Brain pericyte (primary cell): ENCODE data around the gene CCDC81.
A peak's percentile ranks its signal among the peaks of the same experiment; 100 is the strongest.

Experiments used
- DNase-seq: peaks from one replicate; pipeline ENCODE4 v3.0.0-alpha.2; 2012; ENCODE audit warnings: low read depth, low spot score

Gene CCDC81

GRCh38 chr11:86440843-86441242 lies 66.2 kb downstream of the CCDC81 start:
- DNase-seq, result no peak

GRCh38 chr11:86442420-86442819 lies 67.7 kb downstream of the CCDC81 start:
- no peak for DNase-seq

DNA sequence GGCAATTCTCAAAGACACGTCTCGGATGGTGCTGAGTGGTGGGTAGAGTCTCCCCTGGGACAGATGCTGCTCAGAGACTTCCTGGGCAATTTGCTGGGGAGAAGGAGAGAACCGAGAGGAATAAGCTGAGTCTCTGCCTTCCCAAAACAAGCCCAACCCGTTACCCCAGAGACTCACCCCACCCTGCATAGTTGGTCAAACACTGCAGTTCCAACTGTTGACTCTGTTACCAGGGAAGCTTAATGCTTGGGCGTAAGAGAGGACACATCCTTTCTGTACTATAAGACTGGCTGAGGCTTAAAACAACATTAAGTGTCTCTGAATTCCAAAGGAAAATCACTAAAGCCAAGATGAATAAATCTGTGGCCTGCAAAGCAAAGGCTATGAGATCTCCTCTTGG lies 68.1 kb downstream of the CCDC81 start:
- no peak for DNase-seq

GRCh38 chr11:86443415-86443814 lies 68.7 kb downstream of the CCDC81 start:
- no peak for DNase-seq

DNA sequence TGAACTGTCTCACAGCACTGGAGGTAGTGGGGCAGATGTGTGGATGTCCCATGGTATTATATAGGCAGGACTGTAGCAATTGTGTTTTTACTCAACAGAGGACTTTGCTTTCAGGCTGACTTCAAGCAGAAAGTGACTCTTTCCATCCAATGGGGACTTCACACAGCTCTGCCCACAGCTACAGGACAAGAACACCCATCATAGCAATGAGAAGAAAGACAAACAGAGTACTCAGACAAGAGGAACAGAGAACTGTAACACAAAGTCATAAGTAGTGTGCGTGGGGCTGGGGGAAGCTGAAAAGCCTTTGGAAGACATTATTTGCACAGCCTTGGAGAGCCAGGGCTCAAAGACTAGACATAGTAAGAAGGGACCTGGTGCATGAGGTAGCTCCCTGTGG lies 70.3 kb downstream of the CCDC81 start:
- DNase-seq, result no peak

DNA sequence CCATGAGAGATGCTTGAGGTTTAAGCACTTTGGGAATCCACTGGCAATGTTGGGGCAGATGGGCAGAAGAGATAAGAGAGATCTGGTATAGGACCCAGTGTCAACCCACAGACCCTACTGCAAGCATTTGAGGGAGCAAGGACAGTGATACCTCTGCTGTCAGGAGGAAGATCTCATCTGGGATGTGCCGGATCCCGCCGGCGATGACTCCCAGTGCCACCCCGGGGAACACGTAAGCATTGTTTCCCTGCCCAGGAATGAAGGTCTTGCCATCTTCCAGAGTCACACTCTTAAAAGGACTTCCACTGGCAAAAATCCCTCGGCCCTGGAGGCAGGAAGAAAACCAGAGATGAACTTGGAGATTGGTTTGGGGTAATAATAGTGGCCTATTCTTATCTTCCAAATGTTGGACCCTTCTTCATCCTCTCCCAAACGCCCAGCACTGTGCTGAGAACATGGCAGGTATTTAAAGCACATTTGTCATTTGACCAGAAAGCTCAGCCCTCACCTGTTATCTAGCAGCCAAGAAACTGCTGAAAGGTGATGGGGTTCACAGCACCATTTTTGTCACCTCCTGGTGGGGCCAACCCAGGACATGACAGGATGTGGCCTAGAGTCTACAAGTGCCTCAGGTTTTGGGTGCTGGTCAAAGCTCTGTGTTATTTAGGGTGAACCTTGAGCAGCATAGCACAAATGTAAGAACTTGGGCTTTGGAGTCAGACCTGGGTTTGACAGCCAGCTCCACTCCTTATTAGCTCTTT lies 71.7 kb downstream of the CCDC81 start:
- no peak for DNase-seq

GRCh38 chr11:86446924-86447285 lies 72.2 kb downstream of the CCDC81 start:
- no peak for DNase-seq

DNA sequence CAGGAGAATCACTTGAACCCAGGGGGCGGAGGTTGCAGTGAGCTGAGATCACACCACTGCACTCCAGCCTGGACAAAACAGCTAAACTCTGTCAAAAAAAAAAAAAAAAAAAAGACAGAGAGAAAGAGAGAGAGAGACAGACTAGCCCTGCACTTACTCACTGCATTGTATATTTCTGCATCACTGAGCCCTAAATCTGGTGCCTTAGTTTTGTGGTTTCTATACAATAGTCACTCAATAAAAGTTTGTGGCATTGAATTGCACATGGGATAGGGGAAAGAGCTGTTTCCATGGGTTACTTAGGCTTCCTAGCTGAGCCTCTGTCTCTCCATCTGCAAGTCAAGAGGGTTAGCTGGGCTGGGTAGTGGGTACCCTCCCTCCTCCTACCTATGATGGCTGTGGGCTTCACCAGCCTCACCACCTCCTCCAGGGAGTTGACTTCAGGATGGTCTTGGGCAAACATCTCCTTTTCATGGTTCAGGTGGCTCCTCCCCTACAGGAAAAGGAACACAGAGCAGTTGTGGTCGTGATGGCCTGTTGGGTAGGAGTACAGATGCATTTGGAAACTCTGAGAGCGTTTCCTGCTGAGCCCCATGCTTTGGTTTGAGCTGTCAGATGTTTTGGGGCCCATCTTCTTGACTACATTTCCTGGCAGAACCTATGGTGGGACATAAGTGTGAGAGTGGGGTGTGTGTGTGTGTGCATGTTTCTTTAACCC lies 73.2 kb downstream of the CCDC81 start:
- no peak for DNase-seq

DNA sequence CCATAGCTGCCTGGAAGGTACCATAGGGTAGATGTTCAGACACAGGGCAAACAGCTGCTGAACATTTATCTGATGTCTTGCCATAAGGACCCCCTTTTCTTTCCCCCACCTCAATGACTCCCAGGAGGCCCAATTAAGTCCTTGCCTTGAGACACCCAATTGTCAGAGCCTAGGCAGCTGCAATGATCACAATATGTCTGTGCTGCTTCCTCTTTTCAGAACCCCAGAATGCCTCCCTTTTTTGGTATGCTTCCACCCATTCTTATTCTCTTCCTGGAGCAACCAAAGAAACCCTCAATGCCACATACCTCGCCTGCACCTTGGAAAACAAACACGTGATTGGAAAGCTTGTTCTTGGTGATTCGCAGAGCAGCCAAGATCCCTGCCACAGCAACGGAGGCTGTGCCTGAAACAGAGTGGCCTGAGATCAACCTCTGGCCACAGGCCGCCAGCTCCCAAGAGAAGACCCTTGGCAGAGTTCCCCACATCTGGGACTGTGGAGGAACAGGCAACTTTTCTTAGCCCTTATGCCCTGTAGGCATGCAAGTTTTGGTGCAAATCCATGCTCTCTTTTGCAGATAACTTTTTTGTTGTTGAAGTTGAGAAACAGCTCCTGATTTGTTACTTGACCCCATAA lies 75.4 kb downstream of the CCDC81 start:
- DNase-seq, result no peak

DNA sequence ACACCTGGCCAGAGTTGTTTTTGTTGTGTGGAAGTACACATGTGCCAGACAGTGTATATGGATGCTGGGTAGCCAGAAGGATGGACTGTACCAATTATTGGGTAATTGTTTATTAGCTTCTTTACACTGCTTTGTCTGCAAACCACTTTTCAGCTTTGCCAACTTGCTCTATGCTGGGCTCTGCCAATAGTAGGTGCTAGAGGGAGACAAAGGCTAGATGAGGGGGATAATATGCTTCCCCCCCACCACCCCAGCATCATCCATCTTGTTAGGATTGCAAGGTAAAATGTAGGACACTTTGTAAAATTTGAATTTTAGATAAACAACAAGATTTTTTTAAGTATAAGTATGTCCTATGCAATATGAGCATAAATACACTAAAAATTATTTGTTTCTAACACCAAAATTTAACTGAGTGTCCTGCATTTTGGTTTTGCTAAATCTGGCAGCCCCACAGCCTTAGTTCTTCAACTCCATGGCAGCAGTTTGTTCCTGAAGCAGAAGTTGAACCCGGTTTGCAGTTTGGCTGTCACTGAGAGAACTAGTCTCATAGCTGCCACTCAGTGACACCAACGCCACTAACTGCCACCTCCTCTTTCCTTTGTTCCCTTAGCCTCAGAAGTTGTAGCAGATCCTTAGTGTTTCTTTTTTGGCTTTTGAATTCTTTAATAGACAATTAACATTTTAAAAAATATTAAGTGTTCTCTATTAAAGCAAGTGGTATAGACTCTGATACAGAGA lies 78.8 kb downstream of the CCDC81 start:
- no peak for DNase-seq

GRCh38 chr11:86456075-86456939 lies 81.6 kb downstream of the CCDC81 start:
- DNase-seq, result no peak

- no peak for DNase-seq
Observed at GRCh38 chr11:86458294-86459001, 83.8 kb downstream of the CCDC81 start.

GRCh38 chr11:86459002-86459385 lies 84.3 kb downstream of the CCDC81 start:
- no peak for DNase-seq

- peak; percentile 90 for DNase-seq
Observed at GRCh38 chr11:86459682-86460460, 85.2 kb downstream of the CCDC81 start.

DNA sequence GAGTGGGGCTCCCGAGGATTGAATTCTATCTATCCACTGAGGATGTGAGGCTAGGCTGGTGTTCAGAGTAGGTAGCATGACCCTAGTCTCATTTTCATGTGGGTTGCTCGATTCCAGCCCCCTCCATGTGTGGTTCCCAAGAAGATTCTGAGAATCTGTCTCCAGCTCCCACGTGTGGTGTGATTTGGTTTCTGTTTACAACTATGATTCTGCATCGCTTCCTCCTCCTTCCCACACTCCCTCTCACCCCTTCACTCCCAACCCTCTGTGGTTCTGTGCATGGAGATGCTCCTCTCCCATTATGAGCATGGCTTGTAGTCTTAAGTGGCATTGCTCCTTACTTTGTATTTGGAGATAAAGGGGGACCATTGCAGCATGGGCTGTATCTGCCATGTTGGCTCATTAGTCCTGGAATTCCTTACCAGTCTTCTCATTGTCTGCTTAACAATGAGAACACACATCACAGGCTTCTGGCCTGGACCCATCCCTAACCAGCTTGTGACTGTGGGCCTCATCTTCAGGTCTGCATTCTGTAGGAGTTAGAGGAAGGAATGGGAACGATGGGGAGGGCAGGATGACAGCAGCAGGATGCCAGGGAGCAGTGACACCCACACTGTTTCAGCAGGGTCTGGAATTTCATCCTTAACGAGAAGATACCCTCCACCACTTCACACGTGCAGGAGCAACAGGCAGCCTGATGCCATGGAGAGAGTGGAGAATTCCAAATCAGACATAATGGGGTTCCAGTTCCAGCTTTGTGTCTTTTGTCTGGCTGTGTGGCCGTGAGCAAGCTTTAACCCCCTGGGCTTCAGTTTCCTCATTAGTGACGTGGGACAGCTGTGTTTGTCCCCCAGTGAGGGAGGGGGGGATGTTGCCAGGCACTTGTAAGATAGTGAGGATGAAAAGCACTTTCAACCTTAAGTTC lies 86.0 kb downstream of the CCDC81 start:
- DNase-seq, result no peak

- DNase-seq, result no peak
Observed at GRCh38 chr11:86461892-86462291, 87.2 kb downstream of the CCDC81 start.

GRCh38 chr11:86463120-86463519 lies 88.4 kb downstream of the CCDC81 start:
- DNase-seq, result no peak

DNA sequence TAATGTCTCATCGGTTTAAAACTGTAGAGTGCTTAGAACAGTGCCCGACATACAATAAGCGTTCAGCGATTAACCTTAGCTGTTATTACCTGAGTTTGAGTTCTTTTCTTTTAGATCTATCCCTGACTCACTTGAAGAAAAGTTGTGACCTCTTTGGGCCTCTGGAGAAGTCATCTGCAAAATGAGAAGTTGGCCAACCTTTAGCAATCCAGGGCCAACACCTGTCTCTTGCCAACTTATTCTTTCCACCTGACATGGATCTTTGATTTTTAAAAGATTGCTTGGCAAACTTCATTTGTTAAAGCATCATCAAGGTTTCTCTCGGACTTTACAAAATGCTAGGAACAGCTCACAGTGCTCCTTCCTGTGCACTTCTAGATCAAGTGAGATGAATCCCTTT lies 89.3 kb downstream of the CCDC81 start:
- DNase-seq, result no peak
